ENCODE data around the gene SLC51B. TPM values are rescaled to one million over a fixed set of nuclear protein-coding genes. Genes with fewer than 3 reads are reported as not detected.

The SLC51B gene
- polyA plus RNA-seq, 3 donors, result not detected

DNA sequence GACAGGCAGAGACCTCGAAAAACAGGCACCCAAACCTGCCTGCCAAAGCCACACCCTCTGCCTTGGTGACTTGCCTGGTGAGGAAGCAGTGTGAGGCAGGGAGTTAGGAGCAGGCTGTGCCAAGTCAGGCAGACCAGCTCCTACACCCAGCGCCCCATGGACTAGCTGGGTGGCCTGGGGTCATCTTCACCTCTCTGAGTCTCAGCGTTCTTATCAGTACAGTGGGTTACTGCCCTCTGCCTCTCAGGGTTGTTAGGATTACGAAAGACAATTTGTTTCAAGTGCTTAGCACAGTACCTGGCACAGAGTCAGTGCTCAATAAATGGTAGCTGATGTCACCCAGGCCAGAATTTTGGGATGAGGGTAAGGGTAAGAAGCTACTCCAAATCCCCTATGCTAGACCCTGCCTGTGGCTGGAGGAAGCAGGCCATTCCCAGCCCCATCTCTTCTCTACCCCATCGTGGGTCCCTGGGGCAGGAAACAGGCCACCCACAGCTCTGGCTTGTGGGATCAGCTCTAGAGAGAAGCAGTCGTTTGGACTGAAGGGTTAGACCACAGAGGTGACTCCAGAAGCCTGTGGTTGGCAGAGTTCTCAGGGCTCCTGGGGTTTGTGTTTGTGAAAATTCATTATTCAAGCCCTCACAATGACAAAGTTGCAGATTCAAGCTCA, 10.1 kb downstream of the SLC51B start:
- TF ChIP-seq CTCF (IDR thresholded peaks at IDR 0.05), result no peak
- no peaks in the 10 kb centered on the region for H3K36me3 ChIP-seq (replicated peaks in 1 of 2; ENCODE audit: control insufficient read depth in 1 of 2, insufficient read depth in 2 of 2, low read length in 2 of 2)
- Mint-ChIP-seq H3K4me3 (no peak overlapping the region), H3K36me3 (no peaks in the 10 kb centered on the region), H3K4me1 (peaks cover 2% of the 10 kb centered on the region), H3K27me3 (ENCODE audit: low read depth in 3 of 3) (peaks cover 6 to 16% (median 7%) of the 10 kb centered on the region in 3 donors), H3K27ac (no peak overlapping the region), H3K9me3 (peaks cover 0 to 1% (median 0%) of the 10 kb centered on the region in 7 donors)
- no peaks in the 10 kb centered on the region for H3K9me3 ChIP-seq (replicated peaks in 1 of 2; ENCODE audit: control insufficient read depth in 1 of 2, insufficient read depth in 1 of 2, low read length in 2 of 2)
- 27% methylated on average over 3 of the region's 6 CpGs for WGBS (ENCODE audit: insufficient coverage)
- no peaks in the 10 kb centered on the region for H3K27me3 ChIP-seq (ENCODE audit: control insufficient read depth in 2 of 2, insufficient read depth in 2 of 2, low read length in 2 of 2)
- no peak overlapping the region for H3K4me3 ChIP-seq (replicated peaks in 1 of 3; ENCODE audit: low read depth in 2 of 3, low read length in 3 of 3)
- intact Hi-C loops (cut with micrococcal nuclease), result loop anchor here in 1 of 2 donors (10.0 kb wide), 1 partner anchor 239 kb away; the partner anchor contains the start of gene RNU5A-1
- H4K20me1 ChIP-seq (ENCODE audit: insufficient read depth, low read length), result no peaks in the 10 kb centered on the region
- no peaks in the 10 kb centered on the region for H3K79me2 ChIP-seq (ENCODE audit: insufficient read depth, low read length)
- H3K4me2 ChIP-seq (replicated peaks; ENCODE audit: extremely low read depth, low read length, poor library complexity, severe bottlenecking), result no peak overlapping the region
- H2AFZ ChIP-seq (ENCODE audit: insufficient read depth, low read depth, low read length, poor library complexity, severe bottlenecking), result no peak overlapping the region
- no peak overlapping the region for H3K27ac ChIP-seq (ENCODE audit: low read depth in 1 of 2, low read length in 2 of 2)
- H3K4me1 ChIP-seq (ENCODE audit: control insufficient read depth in 1 of 2, insufficient read depth in 2 of 2, low read length in 2 of 2), result peaks cover 0 to 1% of the 10 kb centered on the region in 2 donors
- H3K9ac ChIP-seq (ENCODE audit: insufficient read depth, low read length, poor library complexity, severe bottlenecking), result no peak overlapping the region
- DNase-seq, result no peak

DNA sequence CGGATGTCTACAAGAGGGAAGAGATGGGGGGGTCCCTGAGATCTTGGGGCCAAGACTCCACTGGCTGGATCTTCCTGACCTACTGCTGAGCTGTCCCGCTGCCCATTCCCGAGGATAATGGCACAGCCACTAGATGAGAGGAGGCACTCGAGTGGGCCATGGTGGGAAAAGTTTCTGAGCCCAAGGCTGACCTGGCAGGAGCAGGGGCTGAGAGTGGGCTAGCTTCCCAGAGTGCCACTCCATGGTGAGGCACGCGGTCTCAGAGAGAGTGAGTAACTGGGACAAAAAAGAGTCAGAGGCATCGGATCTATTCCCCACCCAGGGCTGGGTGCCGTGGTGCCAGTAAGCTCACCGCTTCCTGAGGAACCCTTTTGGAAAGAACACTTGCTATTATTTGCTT, 10.9 kb downstream of the SLC51B start:
- 80% methylated on average over 3 of the region's 9 CpGs for WGBS (ENCODE audit: insufficient coverage)
- TF ChIP-seq CTCF (IDR thresholded peaks at IDR 0.05), result no peak
- H3K36me3 ChIP-seq (replicated peaks in 1 of 2; ENCODE audit: control insufficient read depth in 1 of 2, insufficient read depth in 2 of 2, low read length in 2 of 2), result no peaks in the 10 kb centered on the region
- H3K9me3 ChIP-seq (replicated peaks in 1 of 2; ENCODE audit: control insufficient read depth in 1 of 2, insufficient read depth in 1 of 2, low read length in 2 of 2), result no peaks in the 10 kb centered on the region
- no peak overlapping the region for H2AFZ ChIP-seq (ENCODE audit: insufficient read depth, low read depth, low read length, poor library complexity, severe bottlenecking)
- no peaks in the 10 kb centered on the region for H3K4me1 ChIP-seq (ENCODE audit: control insufficient read depth in 1 of 2, insufficient read depth in 2 of 2, low read length in 2 of 2)
- no peaks in the 10 kb centered on the region for H3K79me2 ChIP-seq (ENCODE audit: insufficient read depth, low read length)
- no peaks in the 10 kb centered on the region for H3K9me3 Mint-ChIP-seq
- H3K27me3 Mint-ChIP-seq (ENCODE audit: low read depth in 3 of 3), result peaks cover 3 to 13% (median 6%) of the 10 kb centered on the region in 3 donors
- H4K20me1 ChIP-seq (ENCODE audit: insufficient read depth, low read length), result no peaks in the 10 kb centered on the region
- no peak overlapping the region for H3K4me3 Mint-ChIP-seq
- H3K36me3 Mint-ChIP-seq, result no peaks in the 10 kb centered on the region
- H3K27ac ChIP-seq (ENCODE audit: low read depth in 1 of 2, low read length in 2 of 2), result no peak overlapping the region
- H3K9ac ChIP-seq (ENCODE audit: insufficient read depth, low read length, poor library complexity, severe bottlenecking), result no peak overlapping the region
- no peak overlapping the region for H3K27ac Mint-ChIP-seq
- no peak overlapping the region for H3K4me2 ChIP-seq (replicated peaks; ENCODE audit: extremely low read depth, low read length, poor library complexity, severe bottlenecking)
- DNase-seq, result no peak
- intact Hi-C loops (cut with micrococcal nuclease), result loop anchor here in 1 of 2 donors (10.0 kb wide), 1 partner anchor 239 kb away; the partner anchor contains the start of gene RNU5A-1
- no peak overlapping the region for H3K4me3 ChIP-seq (replicated peaks in 1 of 3; ENCODE audit: low read depth in 2 of 3, low read length in 3 of 3)
- no peaks in the 10 kb centered on the region for H3K27me3 ChIP-seq (ENCODE audit: control insufficient read depth in 2 of 2, insufficient read depth in 2 of 2, low read length in 2 of 2)
- no peaks in the 10 kb centered on the region for H3K4me1 Mint-ChIP-seq
